ENCODE results near the gene MYDGF.

Gene MYDGF

GRCh38 chr19:4678881-4679790 is 9.0 kb upstream of the MYDGF start:
- peak; percentile 5 to 19 for DNase-seq (ENCODE audit: low read depth in 2 of 2)
- TF ChIP-seq, protein P1, sequence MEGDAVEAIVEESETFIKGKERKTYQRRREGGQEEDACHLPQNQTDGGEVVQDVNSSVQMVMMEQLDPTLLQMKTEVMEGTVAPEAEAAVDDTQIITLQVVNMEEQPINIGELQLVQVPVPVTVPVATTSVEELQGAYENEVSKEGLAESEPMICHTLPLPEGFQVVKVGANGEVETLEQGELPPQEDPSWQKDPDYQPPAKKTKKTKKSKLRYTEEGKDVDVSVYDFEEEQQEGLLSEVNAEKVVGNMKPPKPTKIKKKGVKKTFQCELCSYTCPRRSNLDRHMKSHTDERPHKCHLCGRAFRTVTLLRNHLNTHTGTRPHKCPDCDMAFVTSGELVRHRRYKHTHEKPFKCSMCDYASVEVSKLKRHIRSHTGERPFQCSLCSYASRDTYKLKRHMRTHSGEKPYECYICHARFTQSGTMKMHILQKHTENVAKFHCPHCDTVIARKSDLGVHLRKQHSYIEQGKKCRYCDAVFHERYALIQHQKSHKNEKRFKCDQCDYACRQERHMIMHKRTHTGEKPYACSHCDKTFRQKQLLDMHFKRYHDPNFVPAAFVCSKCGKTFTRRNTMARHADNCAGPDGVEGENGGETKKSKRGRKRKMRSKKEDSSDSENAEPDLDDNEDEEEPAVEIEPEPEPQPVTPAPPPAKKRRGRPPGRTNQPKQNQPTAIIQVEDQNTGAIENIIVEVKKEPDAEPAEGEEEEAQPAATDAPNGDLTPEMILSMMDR (IDR thresholded peaks at IDR 0.05; ENCODE audit: low read depth, low read length) = no peak
- H3K4me3 ChIP-seq (replicated peaks in 1 of 2; ENCODE audit: low read depth in 2 of 2, low read length in 2 of 2) = no peak overlapping the region

DNA sequence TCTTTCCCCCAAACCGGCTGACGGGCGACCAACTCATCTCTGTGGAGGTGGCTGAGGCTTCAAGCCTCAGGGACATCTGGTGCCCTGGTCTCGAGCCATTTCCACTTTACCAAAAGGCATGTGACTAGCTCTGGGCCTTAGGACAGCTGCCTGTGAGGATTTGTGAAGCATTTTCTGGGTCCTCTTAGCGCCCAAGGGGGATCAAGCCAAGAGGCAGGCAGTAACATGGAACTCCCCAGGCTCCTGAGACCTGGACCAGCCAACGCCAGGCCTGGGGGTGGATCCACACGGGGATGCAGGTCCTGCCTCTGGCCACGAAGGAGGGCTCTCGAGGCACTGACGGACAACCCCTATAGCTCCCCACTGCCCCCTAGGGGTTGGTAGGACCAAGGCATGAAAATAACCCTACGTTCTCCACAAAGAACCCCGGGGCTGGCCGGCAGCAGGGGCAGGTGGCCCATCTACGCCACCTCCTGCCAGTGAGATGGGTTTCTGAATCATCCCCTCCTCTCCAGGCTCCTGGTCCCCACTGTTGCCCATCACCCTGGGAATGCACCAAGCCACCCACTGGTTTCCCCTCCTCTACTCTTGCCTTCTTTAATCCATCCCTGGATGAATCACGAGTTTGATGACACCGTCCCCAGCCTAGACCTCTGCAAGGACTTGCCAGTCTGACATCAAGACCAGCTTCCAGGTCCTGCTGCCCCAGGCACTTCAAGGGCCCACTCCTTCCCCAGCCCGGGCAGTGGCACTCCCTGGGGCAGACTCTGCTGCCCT is 7.0 kb upstream of the MYDGF start:
- peak; percentile 50 to 53 for DNase-seq (ENCODE audit: low read depth in 2 of 2)
- TF ChIP-seq, protein P1 (IDR thresholded peaks at IDR 0.05; ENCODE audit: low read depth, low read length) = peak; percentile 61

DNA sequence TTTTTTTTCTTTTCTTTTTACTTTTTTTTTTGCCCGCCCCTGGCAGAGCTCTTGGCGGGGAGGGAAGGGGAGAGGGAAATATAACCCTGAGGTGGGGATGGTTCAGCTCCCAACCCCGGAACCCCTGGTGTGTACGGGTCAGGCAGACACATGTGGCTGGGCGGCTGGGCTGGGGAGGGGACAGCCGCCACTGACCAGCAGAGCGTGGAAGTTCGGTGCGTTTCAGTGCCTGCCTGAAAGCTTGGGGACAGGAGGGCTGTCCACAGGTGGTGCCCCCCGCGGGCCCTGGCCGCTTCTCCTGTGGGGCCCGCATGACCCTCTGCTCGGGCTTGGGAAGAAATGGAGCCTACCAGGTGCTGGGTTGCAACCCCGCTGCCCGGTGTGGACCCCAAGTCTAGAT is 5.2 kb upstream of the MYDGF start:
- TF ChIP-seq, protein P1 (IDR thresholded peaks at IDR 0.05; ENCODE audit: low read depth, low read length) = no peak
- no peak for DNase-seq (ENCODE audit: low read depth in 2 of 2)
- H3K4me3 ChIP-seq (replicated peaks in 1 of 2; ENCODE audit: low read depth in 2 of 2, low read length in 2 of 2) = no peak overlapping the region

More for the DNA sequence above, 7.0 kb upstream of the MYDGF start:
- H3K4me3 ChIP-seq (replicated peaks in 1 of 2; ENCODE audit: low read depth in 2 of 2, low read length in 2 of 2) = no peak overlapping the region

DNA sequence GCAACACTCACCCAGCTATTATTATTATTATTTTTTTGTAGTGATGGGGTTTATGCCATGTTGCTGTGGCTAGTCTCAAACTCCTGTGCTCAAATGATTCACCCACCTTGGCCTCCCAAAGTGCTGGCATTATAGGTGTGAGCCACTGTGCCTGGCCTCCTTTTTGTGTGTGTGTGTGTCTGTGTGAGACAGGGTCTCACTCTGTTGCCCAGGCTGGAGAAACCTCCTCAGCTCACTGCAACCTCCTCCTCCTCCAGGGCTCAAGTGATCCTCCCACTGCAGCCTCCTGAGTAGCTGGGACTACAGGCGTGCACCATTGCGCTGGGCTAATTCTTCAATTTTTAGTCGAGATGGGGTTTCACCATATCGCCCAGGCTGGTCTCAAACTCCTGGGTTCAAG is 3.6 kb upstream of the MYDGF start:
- no peak overlapping the region for H3K4me3 ChIP-seq (replicated peaks in 1 of 2; ENCODE audit: low read depth in 2 of 2, low read length in 2 of 2)
- no peak for DNase-seq (ENCODE audit: low read depth in 2 of 2)
- TF ChIP-seq, protein P1 (IDR thresholded peaks at IDR 0.05; ENCODE audit: low read depth, low read length) = no peak

DNA sequence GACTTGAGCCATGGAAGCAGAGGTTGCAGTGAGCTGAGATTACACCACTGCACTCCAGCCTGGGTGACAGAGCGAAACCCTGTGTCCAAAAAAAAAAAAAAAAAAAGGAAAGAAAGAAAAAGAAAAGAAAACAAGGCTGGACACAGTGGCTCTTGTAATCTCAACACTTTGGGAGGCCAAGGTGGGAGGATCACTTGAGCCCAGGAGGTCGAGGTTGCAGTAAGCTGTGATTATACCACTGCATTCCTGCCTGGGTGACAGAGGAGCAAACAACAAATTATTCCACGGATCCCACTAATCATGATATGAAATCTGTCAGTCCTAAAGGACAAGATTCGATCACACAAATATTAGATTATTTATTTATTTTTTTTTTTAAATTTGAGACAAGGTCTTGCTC is 3.1 kb upstream of the MYDGF start:
- H3K4me3 ChIP-seq (replicated peaks in 1 of 2; ENCODE audit: low read depth in 2 of 2, low read length in 2 of 2) = no peak overlapping the region
- TF ChIP-seq, protein P1 (IDR thresholded peaks at IDR 0.05; ENCODE audit: low read depth, low read length) = no peak
- DNase-seq (ENCODE audit: low read depth in 2 of 2) = no peak

GRCh38 chr19:4671185-4671851 is 1.2 kb upstream of the MYDGF start:
- DNase-seq (ENCODE audit: low read depth in 2 of 2) = no peak
- no peak overlapping the region for H3K4me3 ChIP-seq (replicated peaks in 1 of 2; ENCODE audit: low read depth in 2 of 2, low read length in 2 of 2)
- TF ChIP-seq, protein P1 (IDR thresholded peaks at IDR 0.05; ENCODE audit: low read depth, low read length) = no peak
